NCI-H774 (cell line): ENCODE data around the gene ZNF839.

Experiments used
- DNase-seq: peaks from one replicate; lab custom pipeline; 2025; lab: John Stamatoyannopoulos, UW

Gene ZNF839

DNA sequence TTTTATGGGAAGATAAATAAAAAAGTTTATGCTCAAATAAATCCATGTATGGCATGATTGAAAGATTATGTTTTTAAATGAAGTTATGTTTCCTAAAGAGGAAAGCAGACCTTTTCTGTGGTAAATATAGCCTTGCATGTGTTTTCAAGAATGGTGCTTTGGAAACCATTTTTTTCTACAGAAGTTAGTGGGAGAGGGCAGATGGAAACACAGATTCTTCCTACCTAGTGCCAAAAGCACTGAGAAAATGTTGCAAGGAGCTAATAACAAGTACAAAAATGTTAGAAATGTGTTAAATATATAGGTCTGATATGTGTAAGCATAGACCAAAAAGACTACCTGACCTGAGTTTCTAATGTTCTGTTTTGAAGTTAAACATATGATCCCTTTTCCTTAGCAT lies 67.5 kb downstream of the ZNF839 start:
- no peak for DNase-seq

DNA sequence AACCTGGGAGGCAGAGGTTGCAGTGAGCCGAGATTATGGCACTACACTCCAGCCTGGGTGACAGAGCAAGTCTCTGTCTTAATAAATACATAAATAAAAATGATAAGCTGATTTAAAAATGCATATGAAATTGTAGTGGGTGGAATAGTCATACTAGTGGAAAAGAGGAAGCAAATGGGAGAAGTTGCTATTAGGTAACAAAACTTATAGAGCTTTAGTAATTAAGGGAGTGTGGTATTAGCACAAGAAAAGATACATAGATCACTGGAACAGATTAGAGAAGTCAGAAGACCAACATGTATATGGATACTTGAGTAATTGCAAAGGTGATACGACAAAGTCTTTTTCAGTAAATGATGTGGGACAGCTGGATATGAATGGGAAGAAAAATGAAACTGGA lies 69.7 kb downstream of the ZNF839 start:
- DNase-seq: no peak

DNA sequence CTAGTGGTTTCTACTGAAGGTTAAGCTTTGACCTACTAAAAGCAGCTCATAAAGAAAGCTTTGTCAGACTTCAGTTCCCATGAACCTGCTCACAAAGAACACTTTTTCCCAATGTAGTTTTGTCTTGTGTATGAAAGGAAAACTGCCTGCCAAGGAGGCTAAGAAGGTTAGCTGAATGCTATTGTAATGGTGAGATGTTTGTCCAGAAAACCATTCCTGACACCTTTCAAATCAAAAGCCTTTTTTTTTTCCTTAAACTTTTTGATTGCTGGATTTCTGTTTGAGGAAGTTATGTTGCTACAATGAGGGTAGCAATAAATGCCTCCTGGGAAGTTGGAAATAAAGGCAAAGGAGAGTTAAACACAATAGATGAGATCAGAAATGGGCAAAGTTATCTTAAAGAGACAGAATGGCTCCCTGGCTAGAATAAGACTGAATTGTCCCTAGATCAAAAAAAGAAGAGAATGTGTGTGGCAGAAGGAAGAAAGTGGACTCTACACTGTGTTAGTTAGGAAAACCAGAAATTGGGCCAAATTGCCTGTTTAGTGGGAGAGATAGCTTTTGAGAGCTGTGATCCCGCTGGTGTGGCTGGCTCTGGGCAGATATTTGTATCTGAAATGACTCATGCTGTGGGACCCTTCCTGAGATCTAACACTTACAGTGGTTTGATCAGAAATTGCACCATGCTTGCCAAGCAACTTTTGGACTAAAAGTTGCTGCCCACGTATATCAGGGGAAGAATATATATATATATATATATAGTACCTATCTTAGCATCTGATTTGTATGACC lies 70.7 kb downstream of the ZNF839 start:
- DNase-seq: no peak
